ENCODE measurements around the gene SNAP47.

GRCh38 chr1:227791425-227792143 is 56.3 kb downstream of the SNAP47 start:
- no peak for TF ChIP-seq CTCF (IDR thresholded peaks at IDR 0.05)
- TF ChIP-seq CHD2 (IDR thresholded peaks at IDR 0.05; ENCODE audit: low read length, partially characterized antibody) = no peak
- no peak for TF ChIP-seq KDM5A (IDR thresholded peaks at IDR 0.05)
